Ascending aorta (tissue), 2 donors: Measurements from ENCODE around the gene SMOC1. TPM values are rescaled to one million over a fixed set of nuclear protein-coding genes. Genes with fewer than 3 reads are reported as not detected.

ENCODE experiments used
- DNase-seq, 2 donors: peaks; one replicate each; pipeline ENCODE4 v3.0.0-alpha.2; 2019; ENCODE audit warnings: low spot score in 2 of 2
- H3K27ac ChIP-seq, 2 donors: fragments of 200-600 bp; sonication (generic); one replicate each; pipeline ENCODE4 v1.5.1; 2016 to 2017; ENCODE audit warnings: mild to moderate bottlenecking in 1 of 2
- H3K27me3 ChIP-seq: fragments of 200-600 bp; sonication (generic); one replicate; pipeline ENCODE4 v1.5.1; 2017
- H3K36me3 ChIP-seq, 2 donors: fragments of 200-600 bp; sonication (generic); one replicate each; pipeline ENCODE4 v1.5.1; 2016
- H3K4me1 ChIP-seq, 2 donors: fragments of 200-600 bp; sonication (generic); one replicate each; pipeline ENCODE4 v1.5.1; 2016 to 2017; ENCODE audit warnings: mild to moderate bottlenecking in 1 of 2
- H3K4me3 ChIP-seq, 2 donors: fragments of 200-600 bp; sonication (generic); one replicate each; pipeline ENCODE4 v1.5.1; 2016 to 2017; ENCODE audit warnings: mild to moderate bottlenecking in 1 of 2
- H3K9me3 ChIP-seq, 2 donors: fragments of 200-600 bp; sonication (generic); one replicate each; pipeline ENCODE4 v1.5.1; 2016
- CTCF ChIP-seq, 3 experiments: fragments of 200-600 bp in 2 of 3; fragments of 450-650 bp in 1 of 3; sonication (generic) in 2 of 3; IDR thresholded peaks; one replicate each; pipeline ENCODE4 v1.5.1; 2016 to 2019; ENCODE audit warnings: antibody characterized with exemption in 3 of 3, mild to moderate bottlenecking in 1 of 3, moderate library complexity in 1 of 3
- intact Hi-C: fragments of 100-400 bp; cut with DNase I; formaldehyde crosslinking; loops from one replicate; pipeline ENCODE4 v1.15.1; 2023
- total RNA-seq: library from RNA; depleted of rRNA; stranded (reverse); fragments of >200 nt; gene quantifications from one replicate; pipeline ENCODE4 v1.1.0, GENCODE V29; 2016

Gene SMOC1
- total RNA-seq, 1 donor from 2014 or later, result 16.6 TPM

GRCh38 chr14:70064136-70064865, 185.1 kb downstream of the SMOC1 start:
- no peak for TF ChIP-seq CTCF (IDR thresholded peaks at IDR 0.05)

GRCh38 chr14:70067810-70068209, 188.6 kb downstream of the SMOC1 start:
- no peak for TF ChIP-seq CTCF (IDR thresholded peaks at IDR 0.05)
- Histone ChIP-seq H3K4me1 (no peaks in the 10 kb centered on the region), H3K27me3 (no peaks in the 10 kb centered on the region), H3K9me3 (no peaks in the 10 kb centered on the region), H3K36me3 (no peaks in the 10 kb centered on the region), H3K27ac (no peak overlapping the region), H3K4me3 (no peak overlapping the region)
- no peak for DNase-seq
- intact Hi-C loops, result no loop called here

More at GRCh38 chr14:70064136-70064865, 185.1 kb downstream of the SMOC1 start:
- no peak overlapping the region for H3K4me3 ChIP-seq
- intact Hi-C loops, result no loop called here
- no peaks in the 10 kb centered on the region for H3K4me1 ChIP-seq
- H3K27me3 ChIP-seq, result no peaks in the 10 kb centered on the region
- H3K27ac ChIP-seq, result no peak overlapping the region
- no peaks in the 10 kb centered on the region for H3K36me3 ChIP-seq
- H3K9me3 ChIP-seq, result no peaks in the 10 kb centered on the region
- no peak for DNase-seq

- intact Hi-C loops, result no loop called here
- H3K4me1 ChIP-seq, result no peaks in the 10 kb centered on the region
- H3K9me3 ChIP-seq, result no peaks in the 10 kb centered on the region
- no peaks in the 10 kb centered on the region for H3K36me3 ChIP-seq
- H3K4me3 ChIP-seq, result no peak overlapping the region
- TF ChIP-seq CTCF (IDR thresholded peaks at IDR 0.05), result no peak
- H3K27me3 ChIP-seq, result no peaks in the 10 kb centered on the region
- no peak for DNase-seq
- H3K27ac ChIP-seq, result no peak overlapping the region
Observed at GRCh38 chr14:70069186-70069585, 190.0 kb downstream of the SMOC1 start.

GRCh38 chr14:70073924-70074566, 194.8 kb downstream of the SMOC1 start:
- Histone ChIP-seq H3K27ac (no peak overlapping the region), H3K36me3 (no peaks in the 10 kb centered on the region), H3K4me1 (no peaks in the 10 kb centered on the region), H3K27me3 (no peaks in the 10 kb centered on the region), H3K4me3 (no peak overlapping the region), H3K9me3 (no peaks in the 10 kb centered on the region)
- intact Hi-C loops, result loop anchor here (5.0 kb wide), 1 partner anchor 257 kb away; no protein-coding TSS in a partner anchor
- peak in 2 of 3 experiments; percentile 9 to 40 for TF ChIP-seq CTCF (IDR thresholded peaks at IDR 0.05)
- peak in 1 of 2 donors; percentile 16 for DNase-seq

GRCh38 chr14:70077005-70077404, 197.8 kb downstream of the SMOC1 start:
- intact Hi-C loops, result no loop called here
- Histone ChIP-seq H3K27me3 (no peaks in the 10 kb centered on the region), H3K9me3 (no peaks in the 10 kb centered on the region), H3K27ac (no peak overlapping the region), H3K4me1 (no peaks in the 10 kb centered on the region), H3K4me3 (no peak overlapping the region), H3K36me3 (no peaks in the 10 kb centered on the region)
- no peak for DNase-seq
- TF ChIP-seq CTCF (IDR thresholded peaks at IDR 0.05), result no peak
